ENCODE measurements around the gene NRTN.
A peak's percentile ranks its signal among the peaks of the same experiment; 100 is the strongest.
"Not testable (repeated sequence)": the region's sequence is repeated elsewhere in the genome, so short reads cannot be mapped to it uniquely, and the experiment has no call there.

Gene NRTN

GRCh38 chr19:5850189-5850588 is 45.3 kb downstream of the NRTN start:
- no peak overlapping the region for H3K4me3 ChIP-seq (ENCODE audit: low read depth, low read length)
- H3K36me3 ChIP-seq (replicated peaks) = no peaks in the 10 kb centered on the region
- in situ Hi-C loops (cut with HindIII; ENCODE audit: low pct_ligation_motif_present, low sequenced_read_pairs) = no loop called here
- peaks cover 3% of the 10 kb centered on the region for H3K27me3 ChIP-seq (replicated peaks)
- H3K27ac ChIP-seq = no peak overlapping the region
- no peak for TF ChIP-seq CTCF (IDR thresholded peaks at IDR 0.05; ENCODE audit: low read depth, low read length, missing control alignments)
- DNase-seq = no peak

- H3K27ac ChIP-seq = no peak overlapping the region
- no peak overlapping the region for H3K4me3 ChIP-seq (ENCODE audit: low read depth, low read length)
- H3K27me3 ChIP-seq (replicated peaks) = peaks cover 3% of the 10 kb centered on the region
- TF ChIP-seq CTCF (IDR thresholded peaks at IDR 0.05; ENCODE audit: low read depth, low read length, missing control alignments) = no peak
- in situ Hi-C loops (cut with HindIII; ENCODE audit: low pct_ligation_motif_present, low sequenced_read_pairs) = no loop called here
- peak; percentile 53 for DNase-seq
- H3K36me3 ChIP-seq (replicated peaks) = no peaks in the 10 kb centered on the region
These were observed 46.0 kb downstream of the NRTN start for GRCh38 chr19:5850743-5851293.

- Histone ChIP-seq H3K4me3 (ENCODE audit: low read depth, low read length) (no peak within 1 kb of the TSS), H3K36me3 (replicated peaks) (no peaks in the 10 kb centered on the region), H3K27ac (no peak within 1 kb of the TSS), H3K27me3 (replicated peaks) (peaks cover 6% of the 10 kb centered on the region)
- in situ Hi-C loops (cut with HindIII; ENCODE audit: low pct_ligation_motif_present, low sequenced_read_pairs) = no loop called here
- TF ChIP-seq CTCF (IDR thresholded peaks at IDR 0.05; ENCODE audit: low read depth, low read length, missing control alignments) = no peak
- no peak for DNase-seq
These were observed 46.4 kb downstream of the NRTN start, which contains the start of gene FUT3 for GRCh38 chr19:5851302-5851701. TSS of gene FUT3 (minus strand) at chr19:5851449.

GRCh38 chr19:5854121-5854520 is 49.3 kb downstream of the NRTN start:
- in situ Hi-C loops (cut with HindIII; ENCODE audit: low pct_ligation_motif_present, low sequenced_read_pairs); H3K4me3 ChIP-seq (ENCODE audit: low read depth, low read length); H3K27ac ChIP-seq; DNase-seq; H3K27me3 ChIP-seq (replicated peaks); H3K36me3 ChIP-seq (replicated peaks): not testable (repeated sequence)

GRCh38 chr19:5855151-5855550 is 50.3 kb downstream of the NRTN start:
- in situ Hi-C loops (cut with HindIII; ENCODE audit: low pct_ligation_motif_present, low sequenced_read_pairs); H3K27ac ChIP-seq; H3K27me3 ChIP-seq (replicated peaks); DNase-seq; H3K36me3 ChIP-seq (replicated peaks); H3K4me3 ChIP-seq (ENCODE audit: low read depth, low read length): not testable (repeated sequence)

- Histone ChIP-seq H3K4me3 (ENCODE audit: low read depth, low read length) (no peak overlapping the region), H3K36me3 (replicated peaks) (no peaks in the 10 kb centered on the region), H3K27me3 (replicated peaks) (peaks cover 6% of the 10 kb centered on the region), H3K27ac (no peak overlapping the region)
- in situ Hi-C loops (cut with HindIII; ENCODE audit: low pct_ligation_motif_present, low sequenced_read_pairs) = no loop called here
- no peak for DNase-seq
- no peak for TF ChIP-seq CTCF (IDR thresholded peaks at IDR 0.05; ENCODE audit: low read depth, low read length, missing control alignments)
These were observed 52.6 kb downstream of the NRTN start for GRCh38 chr19:5857203-5858081.
